Loucy (cell line): ENCODE data around the gene SPATA21.

ENCODE experiments used
- H2AFZ ChIP-seq: fragments of 200-600 bp; sonication (generic); 2 replicates; pipeline ENCODE4 v1.6.0; 2016; ENCODE audit warnings: antibody characterized with exemption, mild to moderate bottlenecking, low read length, moderate library complexity
- H3F3A ChIP-seq: fragments of 200-600 bp; 2 replicates; pipeline ENCODE4 v1.6.0; 2016; ENCODE audit warnings: antibody characterized with exemption, low read depth, mild to moderate bottlenecking
- H3K27me3 ChIP-seq: fragments of 200-600 bp; sonication (generic); 2 replicates; pipeline ENCODE4 v1.6.1; 2014; ENCODE audit warnings: low read length, mild to moderate bottlenecking; ENCODE audit not compliant: insufficient read depth, poor library complexity, severe bottlenecking
- H3K36me3 ChIP-seq: fragments of 200-600 bp; sonication (generic); 2 replicates; pipeline ENCODE4 v1.6.1; 2016; ENCODE audit warnings: low read length; ENCODE audit not compliant: insufficient read depth
- H3K4me1 ChIP-seq: fragments of 200-600 bp; sonication (generic); 2 replicates; pipeline ENCODE4 v1.5.1; 2014; ENCODE audit warnings: low read length, mild to moderate bottlenecking; ENCODE audit not compliant: insufficient read depth, poor library complexity, severe bottlenecking
- H3K4me2 ChIP-seq: fragments of 200-600 bp; sonication (generic); 2 replicates; pipeline ENCODE4 v1.6.0; 2014; ENCODE audit warnings: antibody characterized with exemption, low read length, low read depth, mild to moderate bottlenecking; ENCODE audit not compliant: poor library complexity, severe bottlenecking
- H3K4me3 ChIP-seq: fragments of 200-600 bp; sonication (generic); 2 replicates; pipeline ENCODE4 v1.5.1; 2014; ENCODE audit warnings: low read length, mild to moderate bottlenecking, mixed read lengths; ENCODE audit not compliant: poor library complexity, severe bottlenecking
- H3K79me2 ChIP-seq: fragments of 200-600 bp; sonication (generic); 2 replicates; pipeline ENCODE4 v1.6.1; 2014; ENCODE audit warnings: low read length; ENCODE audit not compliant: insufficient read depth
- H3K9ac ChIP-seq: fragments of 200-600 bp; sonication (generic); 2 replicates; pipeline ENCODE4 v1.6.0; 2014; ENCODE audit warnings: mild to moderate bottlenecking, low read depth, low read length, moderate library complexity; ENCODE audit not compliant: poor library complexity, severe bottlenecking
- H3K9me2 ChIP-seq: fragments of 200-600 bp; sonication (generic); replicated peaks from 2 replicates; pipeline ENCODE4 v1.6.1; 2016; ENCODE audit warnings: low read depth, low read length, mixed read lengths
- H3K9me3 ChIP-seq: fragments of 200-600 bp; sonication (generic); 2 replicates; pipeline ENCODE4 v1.6.1; 2014; ENCODE audit warnings: mild to moderate bottlenecking, antibody characterized with exemption, low read length, low read depth; ENCODE audit not compliant: insufficient read depth
- H4K20me1 ChIP-seq: fragments of 200-600 bp; sonication (generic); 2 replicates; pipeline ENCODE4 v1.6.0; 2014; ENCODE audit warnings: antibody characterized with exemption, low read length, mild to moderate bottlenecking; ENCODE audit not compliant: insufficient read depth, poor library complexity, severe bottlenecking
- CTCF ChIP-seq: fragments of 200-600 bp; sonication (generic); conservative IDR thresholded peaks from 2 replicates; pipeline ENCODE4 v1.5.1; 2014; ENCODE audit warnings: mild to moderate bottlenecking, antibody characterized with exemption, low read length
- EZH2phosphoT487 ChIP-seq: fragments of 200-600 bp; IDR thresholded peaks from 2 replicates; pipeline ENCODE4 v1.6.1; 2018; ENCODE audit warnings: antibody characterized with exemption, mild to moderate bottlenecking, moderate library complexity, borderline replicate concordance

Gene SPATA21

GRCh38 chr1:16413191-16413590 lies 24.0 kb downstream of the SPATA21 start:
- no peak overlapping the region for H3K4me2 ChIP-seq
- no peaks in the 10 kb centered on the region for H3K27me3 ChIP-seq
- no peaks in the 10 kb centered on the region for H3K4me1 ChIP-seq
- H2AFZ ChIP-seq, result no peak overlapping the region
- H3K9ac ChIP-seq, result no peak overlapping the region
- H3K9me2 ChIP-seq, result no peaks in the 10 kb centered on the region
- no peaks in the 10 kb centered on the region for H3K79me2 ChIP-seq
- no peak for TF ChIP-seq EZH2phosphoT487
- TF ChIP-seq CTCF, result no peak
- H3K4me3 ChIP-seq, result no peak overlapping the region
- H4K20me1 ChIP-seq, result no peaks in the 10 kb centered on the region
- no peaks in the 10 kb centered on the region for H3K9me3 ChIP-seq
- no peaks in the 10 kb centered on the region for H3F3A ChIP-seq
- no peaks in the 10 kb centered on the region for H3K36me3 ChIP-seq

DNA sequence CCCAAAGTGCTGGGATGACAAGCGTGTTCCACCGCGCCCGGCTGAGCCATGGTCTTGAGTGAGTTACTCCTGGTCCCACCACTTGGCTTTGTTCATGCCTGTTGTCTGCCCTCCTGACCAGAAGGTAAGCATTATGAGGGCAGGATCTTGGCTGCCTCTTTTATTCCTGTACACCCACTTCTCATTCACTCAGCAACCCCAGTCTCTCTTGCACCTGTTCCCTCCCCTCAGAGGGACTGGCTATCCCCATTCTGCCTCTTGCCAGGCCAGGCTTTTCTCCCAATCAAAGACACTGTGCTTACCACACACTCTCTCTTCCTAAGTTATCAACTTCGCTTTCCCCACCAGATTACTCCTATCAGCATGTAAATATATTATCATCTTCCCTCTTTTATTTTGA lies 26.4 kb downstream of the SPATA21 start:
- no peaks in the 10 kb centered on the region for H3F3A ChIP-seq
- no peak overlapping the region for H3K9ac ChIP-seq
- H3K4me1 ChIP-seq, result no peaks in the 10 kb centered on the region
- H3K4me2 ChIP-seq, result no peak overlapping the region
- H2AFZ ChIP-seq, result no peak overlapping the region
- H3K9me3 ChIP-seq, result no peaks in the 10 kb centered on the region
- H4K20me1 ChIP-seq, result no peaks in the 10 kb centered on the region
- no peaks in the 10 kb centered on the region for H3K27me3 ChIP-seq
- H3K36me3 ChIP-seq, result no peaks in the 10 kb centered on the region
- no peaks in the 10 kb centered on the region for H3K9me2 ChIP-seq
- no peak overlapping the region for H3K4me3 ChIP-seq
- no peaks in the 10 kb centered on the region for H3K79me2 ChIP-seq
- TF ChIP-seq EZH2phosphoT487, result no peak
- TF ChIP-seq CTCF, result no peak

DNA sequence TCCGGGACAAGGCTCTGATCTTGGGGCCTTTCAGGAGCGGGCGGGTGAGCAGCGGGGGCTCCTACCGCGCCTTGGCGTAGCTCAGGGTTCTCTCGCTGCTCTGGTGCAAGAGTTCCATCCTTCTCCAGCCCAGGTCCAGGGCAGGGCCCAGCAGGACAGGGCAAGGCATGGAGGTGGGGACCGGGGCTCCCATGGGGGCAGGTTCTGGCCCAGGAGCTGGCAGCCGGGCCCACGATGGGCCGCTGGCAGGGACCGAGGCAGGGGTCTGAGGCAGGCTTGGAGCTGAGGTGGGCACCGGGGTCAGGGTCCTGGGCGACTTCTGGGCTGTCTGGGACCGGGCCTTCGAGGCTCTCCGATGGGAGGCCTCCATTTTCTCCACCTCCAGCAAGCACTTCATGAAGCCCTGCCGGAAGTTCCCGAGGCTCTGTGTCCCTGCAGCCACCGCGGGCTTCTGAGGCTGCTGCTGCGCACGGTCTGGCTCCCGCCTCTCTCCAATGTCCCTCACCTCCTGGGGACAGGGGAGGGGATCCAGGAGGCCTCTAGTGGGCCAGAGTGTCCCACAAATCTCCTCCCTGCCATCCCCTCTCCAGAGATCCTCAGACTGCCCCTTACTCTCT lies 27.6 kb downstream of the SPATA21 start:
- Histone ChIP-seq H3K4me2 (no peak overlapping the region), H3K4me3 (no peak overlapping the region), H3F3A (no peaks in the 10 kb centered on the region), H3K9me2 (no peaks in the 10 kb centered on the region), H3K4me1 (no peaks in the 10 kb centered on the region), H3K36me3 (no peaks in the 10 kb centered on the region), H3K9me3 (no peaks in the 10 kb centered on the region), H2AFZ (no peak overlapping the region), H3K9ac (no peak overlapping the region), H4K20me1 (no peaks in the 10 kb centered on the region), H3K27me3 (no peaks in the 10 kb centered on the region), H3K79me2 (no peaks in the 10 kb centered on the region)
- TF ChIP-seq EZH2phosphoT487, result no peak
- TF ChIP-seq CTCF, result no peak
